HepG2 (cell line): ENCODE data around the gene LYPD1. TPM values are rescaled to one million over a fixed set of nuclear protein-coding genes. Genes with fewer than 3 reads are reported as not detected.

Experiments
- ATAC-seq: fragments of 200-7000 bp; cut with Tn5 transposase; 3 replicates; pipeline ENCODE4 v1.9.1; 2020; ENCODE audit warnings: mild to moderate bottlenecking, moderate library complexity
- BruUV-seq: library from RNA; stranded (reverse); fragments of 400-500 nt; replicated peaks from 2 replicates; lab custom pipeline; 2021; lab: Mats Ljungman, UMichigan
- CTCF ChIA-PET: fragments of 300-600 bp; formaldehyde crosslinking; extraction: SDS; loops from one replicate; lab custom pipeline; 2021; ENCODE audit warnings: low total read pairs, inconsistent platforms, low intra/inter-chr PET ratio; lab: Yijun Ruan, JAX
- POLR2A ChIA-PET: fragments of 350-600 bp; sonication (Branson Sonifier 250); formaldehyde crosslinking; loops from one replicate; lab custom pipeline; 2020; ENCODE audit warnings: antibody characterized with exemption, inconsistent platforms; lab: Yijun Ruan, JAX
- DNase-seq: peaks from one replicate; pipeline ENCODE4 v3.0.0-alpha.2; 2015; ENCODE audit warnings: low spot score
- FAIRE-seq: peaks from 3 replicates; lab custom pipeline; 2011; peaks lifted over from hg19 to GRCh38; lab: Jason Lieb, UNC
- H2AFZ ChIP-seq: one replicate; pipeline ENCODE4 v1.6.1; 2011; ENCODE audit warnings: low read length, inconsistent platforms
- H3K27ac ChIP-seq: fragments of 300-600 bp; 3 replicates; pipeline ENCODE4 v1.8.0; 2011; ENCODE audit warnings: mixed run types, mild to moderate bottlenecking, mixed read lengths, low read length, inconsistent platforms; ENCODE audit not compliant: insufficient read depth; ENCODE audit errors: extremely low read length
- H3K27me3 ChIP-seq, 2 experiments: fragments of 200-600 bp in 1 of 2; 2 replicates in 1 of 2; 3 replicates in 1 of 2; pipeline versions ENCODE4 v1.6.0 to v1.8.0; 2011; ENCODE audit warnings: low read length in 2 of 2, mild to moderate bottlenecking in 2 of 2, moderate library complexity in 2 of 2, inconsistent platforms in 1 of 2; ENCODE audit not compliant: insufficient read depth in 2 of 2, control insufficient read depth in 1 of 2
- H3K36me3 ChIP-seq, 2 experiments: fragments of 200-600 bp in 1 of 2; replicated peaks in 1 of 2; 2 replicates in 1 of 2; 3 replicates in 1 of 2; pipeline versions ENCODE4 v1.5.1 to v1.8.0; 2011; ENCODE audit warnings: low read length in 2 of 2, inconsistent platforms in 1 of 2; ENCODE audit not compliant: insufficient read depth in 2 of 2, control insufficient read depth in 1 of 2
- H3K4me1 ChIP-seq: 2 replicates; pipeline ENCODE4 v1.5.1; 2012; ENCODE audit warnings: low read length, inconsistent platforms; ENCODE audit not compliant: insufficient read depth
- H3K4me2 ChIP-seq: 2 replicates; pipeline ENCODE4 v1.6.0; 2011; ENCODE audit warnings: low read depth, low read length, inconsistent platforms
- H3K4me3 ChIP-seq, 3 experiments: fragments of 200-600 bp in 1 of 3; sonication (generic), shearing (Covaris generic) in 1 of 3; replicated peaks in 1 of 3; 2 replicates each; pipeline ENCODE4 v1.5.1; 2011 to 2016; ENCODE audit warnings: low read length in 3 of 3, inconsistent platforms in 2 of 3, low read depth in 2 of 3, mild to moderate bottlenecking in 2 of 3, control low read depth in 1 of 3, mixed read lengths in 1 of 3; ENCODE audit not compliant: insufficient read depth in 1 of 3
- H3K79me2 ChIP-seq: one replicate; pipeline ENCODE4 v1.6.1; 2011; ENCODE audit warnings: low read length, inconsistent platforms; ENCODE audit not compliant: insufficient read depth
- H3K9ac ChIP-seq: 2 replicates; pipeline ENCODE4 v1.6.0; 2011; ENCODE audit warnings: mild to moderate bottlenecking, low read depth, low read length, inconsistent platforms; ENCODE audit not compliant: insufficient read depth
- H3K9me3 ChIP-seq: 2 replicates; pipeline ENCODE4 v1.5.1; 2012; ENCODE audit warnings: mild to moderate bottlenecking, low read length
- H4K20me1 ChIP-seq: 2 replicates; pipeline ENCODE4 v1.6.0; 2011; ENCODE audit warnings: inconsistent platforms, mild to moderate bottlenecking, low read length, moderate library complexity; ENCODE audit not compliant: insufficient read depth
- ATF7 ChIP-seq, 2 experiments: fragments of 450-650 bp in 1 of 2; sonication (generic) in 1 of 2; formaldehyde crosslinking in 1 of 2; IDR thresholded peaks; 2 replicates each; pipeline versions ENCODE4 v1.4.0 to v1.6.1; 2016 to 2020; ENCODE audit warnings: antibody characterized with exemption in 1 of 2, mild to moderate bottlenecking in 1 of 2, missing genetic modification reagents in 1 of 2
- CERS6 ChIP-seq: sonication (generic); formaldehyde crosslinking; IDR thresholded peaks from 2 replicates; pipeline ENCODE4 v1.5.0; 2020; ENCODE audit warnings: missing genetic modification reagents
- CHD2 ChIP-seq: IDR thresholded peaks from 2 replicates; pipeline ENCODE4 v1.6.1; 2011; ENCODE audit warnings: low read depth, low read length, improper control_type of control experiment
- EED ChIP-seq: sonication (generic); formaldehyde crosslinking; IDR thresholded peaks from 2 replicates; pipeline ENCODE4 v1.5.0; 2020; ENCODE audit warnings: mild to moderate bottlenecking, missing genetic modification reagents
- FLYWCH1 ChIP-seq: sonication (generic); formaldehyde crosslinking; IDR thresholded peaks from 2 replicates; pipeline ENCODE4 v1.8.1; 2023; ENCODE audit warnings: mild to moderate bottlenecking, missing genetic modification reagents
- FOXK1 ChIP-seq: sonication (generic); formaldehyde crosslinking; IDR thresholded peaks from 2 replicates; pipeline ENCODE4 v1.4.0; 2020; ENCODE audit warnings: low read depth, missing genetic modification reagents, borderline replicate concordance
- HMG20B ChIP-seq: conservative IDR thresholded peaks from 2 replicates; pipeline ENCODE4 v1.6.1; 2016; ENCODE audit warnings: missing genetic modification reagents, missing compliant biosample characterization
- JUNB ChIP-seq: sonication (generic); formaldehyde crosslinking; IDR thresholded peaks from 2 replicates; pipeline ENCODE4 v1.8.0; 2022; ENCODE audit warnings: missing genetic modification reagents, mild to moderate bottlenecking, borderline replicate concordance
- LBX2 ChIP-seq: sonication (generic); formaldehyde crosslinking; IDR thresholded peaks from 2 replicates; pipeline ENCODE4 v1.5.0; 2020; ENCODE audit warnings: missing genetic modification reagents, mild to moderate bottlenecking, borderline replicate concordance
- MBNL3 ChIP-seq: fragments of 250-450 bp; sonication (Bioruptor Pico); conservative IDR thresholded peaks from 2 replicates; pipeline ENCODE4 v1.8.0; 2022; ENCODE audit warnings: mild to moderate bottlenecking, inconsistent platforms
- REPIN1 ChIP-seq: sonication (generic); formaldehyde crosslinking; IDR thresholded peaks from 2 replicates; pipeline ENCODE4 v1.8.0; 2022; ENCODE audit warnings: missing genetic modification reagents, low read depth, mild to moderate bottlenecking, borderline replicate concordance
- SCMH1 ChIP-seq: sonication (generic); formaldehyde crosslinking; IDR thresholded peaks from 2 replicates; pipeline ENCODE4 v1.9.0; 2021; ENCODE audit warnings: missing genetic modification reagents, mild to moderate bottlenecking, borderline replicate concordance
- TEAD3 ChIP-seq: optimal IDR thresholded peaks from 2 replicates; pipeline ENCODE3; 2016; ENCODE audit warnings: borderline replicate concordance
- TOPORS ChIP-seq: sonication (generic); formaldehyde crosslinking; IDR thresholded peaks from 2 replicates; pipeline ENCODE4 v1.8.0; 2023; ENCODE audit warnings: mild to moderate bottlenecking, missing genetic modification reagents
- YEATS4 ChIP-seq: sonication (generic); formaldehyde crosslinking; IDR thresholded peaks from 2 replicates; pipeline ENCODE4 v1.4.0; 2020; ENCODE audit warnings: missing genetic modification reagents, borderline replicate concordance
- ZFYVE20 ChIP-seq: sonication (generic); formaldehyde crosslinking; IDR thresholded peaks from 2 replicates; pipeline ENCODE4 v1.8.0; 2023; ENCODE audit warnings: low read depth, mild to moderate bottlenecking, moderate library complexity, missing genetic modification reagents, borderline replicate concordance
- ZNF30 ChIP-seq: sonication (generic); formaldehyde crosslinking; IDR thresholded peaks from 2 replicates; pipeline ENCODE4 v1.5.0; 2020; ENCODE audit warnings: mild to moderate bottlenecking, missing genetic modification reagents
- ZNF354B ChIP-seq: sonication (generic); formaldehyde crosslinking; IDR thresholded peaks from 2 replicates; pipeline ENCODE4 v1.8.0; 2022; ENCODE audit warnings: mild to moderate bottlenecking, missing genetic modification reagents
- ZNF616 ChIP-seq: sonication (generic); formaldehyde crosslinking; IDR thresholded peaks from 2 replicates; pipeline ENCODE4 v1.5.0; 2020; ENCODE audit warnings: low read depth, mild to moderate bottlenecking, missing genetic modification reagents
- ZNF619 ChIP-seq: sonication (generic); formaldehyde crosslinking; IDR thresholded peaks from 2 replicates; pipeline ENCODE4 v1.4.0; 2020; ENCODE audit warnings: mild to moderate bottlenecking, missing genetic modification reagents
- in situ Hi-C: cut with HindIII; loops from 2 replicates; pipeline ENCODE4 v1.10.0; 2017; ENCODE audit warnings: low pct_unique_long_range_greater_than_20kb; ENCODE audit not compliant: extremely low pct_ligation_motif_present
- intact Hi-C: fragments of 100-400 bp; cut with micrococcal nuclease; formaldehyde crosslinking; loops from one replicate; pipeline ENCODE4 v1.10.0; 2022; ENCODE audit not compliant: unreplicated experiment
- polyA plus RNA-seq, 8 experiments: library from polyadenylated mRNA; depleted of rRNA in 3 of 8; stranded (reverse) in 7 of 8; unstranded in 1 of 8; fragments of >200 nt; fragmentation: Illumina TruSeq in 4 of 8; extraction: Trizol in 4 of 8; gene quantifications; 2 replicates each; pipeline versions ENCODE4 v1.2.1 to v1.2.3, GENCODE V29; 2011 to 2016; ENCODE audit warnings: low read depth in 4 of 8, missing spikeins in 1 of 8, mixed read lengths in 1 of 8; ENCODE audit not compliant: insufficient read depth in 1 of 8
- total RNA-seq, 5 experiments: library from RNA; depleted of rRNA; stranded (reverse); fragments of >200 nt; fragmentation: Illumina TruSeq; extraction: Trizol; gene quantifications; 2 replicates each; pipeline ENCODE4 v1.2.3, GENCODE V29; 2016; ENCODE audit warnings: low read depth in 1 of 5
- TF ChIP-seq, protein P1 (sequence below): IDR thresholded peaks from 2 replicates; pipeline ENCODE4 v1.6.1; 2016; ENCODE audit warnings: missing compliant biosample characterization, missing genetic modification reagents, borderline replicate concordance

Gene LYPD1
- total and polyA plus RNA-seq, 2 of the 13 experiments (the other 11 are each of a cell fraction or from before 2014, with no cell fraction given), result not detected

GRCh38 chr2:132641819-132642218 lies 28.2 kb downstream of the LYPD1 start:
- ATAC-seq (no peak), FAIRE-seq (no peak)
- BruUV-seq, result no TSS peak

DNA sequence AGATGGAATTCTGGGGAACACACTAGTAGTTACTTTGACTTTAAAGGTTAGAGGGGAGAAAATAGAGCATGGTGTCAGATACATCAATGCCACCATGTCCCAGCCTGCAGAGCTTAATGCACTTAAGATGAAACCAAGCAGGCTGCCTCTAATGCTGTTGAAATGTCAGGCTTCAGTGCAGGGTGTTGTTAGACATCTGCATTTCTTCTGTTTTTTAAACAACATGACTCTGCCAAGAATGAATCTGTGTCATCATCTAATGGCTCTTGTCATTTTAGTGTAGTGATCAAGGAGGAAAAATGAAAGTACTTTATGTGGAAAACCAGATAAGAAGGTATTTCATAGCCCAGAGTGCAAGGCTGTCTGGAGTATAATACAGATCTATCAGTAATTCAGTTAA lies 29.9 kb downstream of the LYPD1 start:
- POLR2A ChIA-PET, result no interaction called here
- intact Hi-C loops, result no loop called here
- BruUV-seq, result no TSS peak
- no peaks in the 10 kb centered on the region for H3K9me3 ChIP-seq
- no peak overlapping the region for H3K27ac ChIP-seq
- no peak overlapping the region for H3K4me3 ChIP-seq
- H2AFZ ChIP-seq, result no peak overlapping the region
- no peak overlapping the region for H3K9ac ChIP-seq
- FAIRE-seq, result no peak
- DNase-seq, result no peak
- no peak overlapping the region for H3K4me2 ChIP-seq
- in situ Hi-C loops, result no loop called here
- H4K20me1 ChIP-seq, result no peaks in the 10 kb centered on the region
- H3K79me2 ChIP-seq, result no peaks in the 10 kb centered on the region
- ATAC-seq, result no peak
- CTCF ChIA-PET, result no interaction called here
- H3K4me1 ChIP-seq, result peaks cover 8% of the 10 kb centered on the region; the same call in 1 of the 2 replicates
- no peaks in the 10 kb centered on the region for H3K27me3 ChIP-seq
- no peaks in the 10 kb centered on the region for H3K36me3 ChIP-seq
- TF ChIP-seq CERS6 (CRISPR knock-in tag), result no peak
- no peak for TF ChIP-seq CHD2
- no peak for TF ChIP-seq TOPORS (CRISPR knock-in tag)
- TF ChIP-seq JUNB, result no peak
- TF ChIP-seq FLYWCH1 (CRISPR knock-in tag), result no peak
- TF ChIP-seq ZNF354B (CRISPR knock-in tag), result no peak
- TF ChIP-seq REPIN1, result no peak
- no peak for TF ChIP-seq ZNF30 (CRISPR knock-in tag)
- no peak for TF ChIP-seq MBNL3
- TF ChIP-seq, protein P1, sequence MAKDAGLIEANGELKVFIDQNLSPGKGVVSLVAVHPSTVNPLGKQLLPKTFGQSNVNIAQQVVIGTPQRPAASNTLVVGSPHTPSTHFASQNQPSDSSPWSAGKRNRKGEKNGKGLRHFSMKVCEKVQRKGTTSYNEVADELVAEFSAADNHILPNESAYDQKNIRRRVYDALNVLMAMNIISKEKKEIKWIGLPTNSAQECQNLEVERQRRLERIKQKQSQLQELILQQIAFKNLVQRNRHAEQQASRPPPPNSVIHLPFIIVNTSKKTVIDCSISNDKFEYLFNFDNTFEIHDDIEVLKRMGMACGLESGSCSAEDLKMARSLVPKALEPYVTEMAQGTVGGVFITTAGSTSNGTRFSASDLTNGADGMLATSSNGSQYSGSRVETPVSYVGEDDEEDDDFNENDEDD, result no peak
- TF ChIP-seq FOXK1 (CRISPR knock-in tag), result no peak
- TF ChIP-seq SCMH1 (CRISPR knock-in tag), result no peak
- no peak for TF ChIP-seq YEATS4 (CRISPR knock-in tag)
- TF ChIP-seq ZFYVE20 (CRISPR knock-in tag), result no peak
- TF ChIP-seq ZNF616 (CRISPR knock-in tag), result no peak

More at GRCh38 chr2:132641819-132642218, 28.2 kb downstream of the LYPD1 start:
- no peak overlapping the region for H3K27ac ChIP-seq
- no peak overlapping the region for H3K4me3 ChIP-seq
- DNase-seq, result no peak
- ChIA-PET CTCF (no interaction called here), POLR2A (no interaction called here)
- no peaks in the 10 kb centered on the region for H3K27me3 ChIP-seq
- H4K20me1 ChIP-seq, result no peaks in the 10 kb centered on the region
- no peaks in the 10 kb centered on the region for H3K79me2 ChIP-seq
- no peak overlapping the region for H3K4me2 ChIP-seq
- H3K9ac ChIP-seq, result no peak overlapping the region
- H3K4me1 ChIP-seq, result peaks cover 8% of the 10 kb centered on the region; the same call in 1 of the 2 replicates
- H3K9me3 ChIP-seq, result no peaks in the 10 kb centered on the region
- no peak for TF ChIP-seq LBX2 (CRISPR knock-in tag)
- no peak for TF ChIP-seq ZNF619
- no peak for TF ChIP-seq EED
- no peak for TF ChIP-seq ATF7 (IDR thresholded peaks at IDR 0.05)
- no peak for TF ChIP-seq ATF7 (CRISPR knock-in tag; IDR thresholded peaks at IDR 0.05)
- TF ChIP-seq TEAD3 (CRISPR knock-in tag), result no peak
- no peak for TF ChIP-seq HMG20B (CRISPR knock-in tag)
- intact Hi-C loops, result no loop called here
- no peak overlapping the region for H2AFZ ChIP-seq
- no peaks in the 10 kb centered on the region for H3K36me3 ChIP-seq
- in situ Hi-C loops, result no loop called here
